CD4-positive, alpha-beta T cell treated with Interleukin-6 at 100 ng/mL for 8 hours (primary cell): Measurements from ENCODE around the gene KCNT1.

Experiments
- DNase-seq: peaks from one replicate; pipeline ENCODE4 v3.0.0-alpha.2; 2020; ENCODE audit warnings: mixed read lengths, low spot score

The KCNT1 gene

DNA sequence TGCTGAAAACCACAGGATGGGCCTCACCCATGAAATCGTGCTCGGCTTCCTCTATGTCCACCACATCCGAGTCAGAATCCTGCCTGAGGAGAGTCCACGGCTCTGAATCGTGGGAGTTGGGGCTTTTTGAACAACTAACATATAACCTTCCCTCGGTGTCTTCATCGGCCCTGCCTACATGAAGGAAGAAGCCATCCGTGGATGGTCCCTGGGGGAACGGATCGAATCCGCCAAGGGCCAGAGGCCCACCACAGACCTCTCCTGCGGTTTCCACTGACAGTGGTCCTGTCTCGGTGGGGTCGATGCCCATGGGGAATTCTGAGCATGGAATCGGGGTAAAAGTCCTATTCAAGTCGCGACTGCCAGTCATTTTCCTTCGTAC, 120.4 kb downstream of the KCNT1 start:
- DNase-seq, result no peak

DNA sequence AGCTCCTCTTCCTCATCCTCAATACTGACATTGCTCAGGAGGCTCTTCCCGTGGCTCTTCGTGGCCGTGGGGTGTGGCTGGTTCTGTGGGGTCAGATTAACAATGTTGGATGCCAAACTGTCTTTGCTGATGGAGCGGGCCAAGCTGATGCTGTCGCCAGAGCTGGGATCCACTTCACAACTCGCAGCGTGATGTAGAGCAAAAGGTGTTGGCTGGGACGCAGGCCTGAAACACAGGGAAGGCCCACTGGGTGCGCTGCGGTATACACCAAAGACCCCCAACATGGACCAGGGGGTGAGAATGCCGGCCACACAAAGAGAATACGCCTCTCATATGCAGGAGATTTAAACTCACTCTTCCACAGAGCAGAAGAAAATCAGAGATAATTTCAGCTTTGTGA, 121.1 kb downstream of the KCNT1 start:
- no peak for DNase-seq

DNA sequence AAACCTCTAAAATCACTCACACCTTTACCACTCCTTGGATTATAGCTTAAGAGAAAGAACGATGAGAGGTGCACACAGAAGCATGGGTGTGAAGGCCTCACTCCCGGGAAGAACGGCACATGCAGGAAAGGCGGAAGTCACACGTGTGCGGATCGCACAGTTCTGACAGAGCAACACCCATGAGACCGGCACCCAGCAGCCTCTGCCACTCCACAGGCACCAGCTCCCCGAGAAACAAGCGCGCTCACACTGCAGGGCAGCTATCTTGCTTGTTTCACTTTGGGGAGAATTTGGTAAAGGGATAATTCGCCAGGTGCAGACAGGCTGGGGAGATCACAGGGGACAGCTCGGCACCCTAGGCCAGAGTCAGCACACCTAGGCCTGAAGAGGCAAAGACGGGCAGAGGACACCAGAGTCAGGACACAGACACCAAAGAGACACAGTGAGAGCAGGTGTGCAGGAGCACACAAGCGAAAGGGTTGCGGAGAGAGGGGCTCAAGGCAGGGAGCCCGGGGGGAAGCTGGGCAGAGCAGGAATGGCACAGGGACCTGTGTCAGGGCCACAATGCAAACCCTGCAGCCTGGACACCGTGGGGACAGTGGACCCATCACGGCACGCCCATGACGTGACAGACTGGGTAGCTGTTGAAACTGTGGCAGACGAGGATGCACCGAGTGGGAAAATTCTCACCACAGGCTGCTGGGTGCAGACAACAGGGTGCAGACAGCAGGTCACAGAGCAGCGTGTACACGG, 123.6 kb downstream of the KCNT1 start:
- DNase-seq, result no peak

DNA sequence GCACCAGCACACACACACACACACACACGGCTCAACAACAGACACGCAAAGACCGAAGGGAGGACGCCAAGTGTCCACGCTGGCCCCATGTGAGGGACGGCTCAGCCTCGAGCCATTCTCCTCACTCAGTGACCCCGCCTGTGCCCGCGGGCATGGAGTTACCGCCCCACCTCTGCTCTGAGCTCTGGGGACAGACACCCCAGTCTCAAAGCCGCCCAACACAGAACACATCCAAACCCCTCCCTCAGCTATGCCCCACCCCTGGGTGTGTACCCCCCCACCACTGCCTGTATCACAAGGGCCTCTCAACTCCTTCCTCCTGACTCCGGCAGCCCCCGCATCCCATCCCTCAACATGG, 124.2 kb downstream of the KCNT1 start:
- DNase-seq, result no peak

DNA sequence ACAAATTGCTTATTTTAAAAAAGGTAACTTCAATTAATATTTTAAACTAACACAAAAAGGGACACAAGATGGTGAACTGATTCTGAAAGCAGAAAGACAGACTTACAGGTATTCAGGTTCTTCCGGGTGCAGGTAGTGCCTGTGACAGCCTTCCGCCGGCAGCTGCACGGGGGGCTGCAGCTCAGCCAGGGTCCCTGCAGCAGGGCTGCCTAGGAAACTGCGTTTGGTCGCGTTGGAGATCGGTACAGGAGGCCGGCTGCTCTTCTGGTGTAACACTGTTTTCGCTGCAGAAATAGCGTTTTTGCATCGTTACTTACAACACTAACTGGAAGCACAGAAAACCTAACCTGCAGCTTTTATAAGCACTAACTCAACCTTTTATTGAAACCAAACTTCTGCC, 125.3 kb downstream of the KCNT1 start:
- no peak for DNase-seq

DNA sequence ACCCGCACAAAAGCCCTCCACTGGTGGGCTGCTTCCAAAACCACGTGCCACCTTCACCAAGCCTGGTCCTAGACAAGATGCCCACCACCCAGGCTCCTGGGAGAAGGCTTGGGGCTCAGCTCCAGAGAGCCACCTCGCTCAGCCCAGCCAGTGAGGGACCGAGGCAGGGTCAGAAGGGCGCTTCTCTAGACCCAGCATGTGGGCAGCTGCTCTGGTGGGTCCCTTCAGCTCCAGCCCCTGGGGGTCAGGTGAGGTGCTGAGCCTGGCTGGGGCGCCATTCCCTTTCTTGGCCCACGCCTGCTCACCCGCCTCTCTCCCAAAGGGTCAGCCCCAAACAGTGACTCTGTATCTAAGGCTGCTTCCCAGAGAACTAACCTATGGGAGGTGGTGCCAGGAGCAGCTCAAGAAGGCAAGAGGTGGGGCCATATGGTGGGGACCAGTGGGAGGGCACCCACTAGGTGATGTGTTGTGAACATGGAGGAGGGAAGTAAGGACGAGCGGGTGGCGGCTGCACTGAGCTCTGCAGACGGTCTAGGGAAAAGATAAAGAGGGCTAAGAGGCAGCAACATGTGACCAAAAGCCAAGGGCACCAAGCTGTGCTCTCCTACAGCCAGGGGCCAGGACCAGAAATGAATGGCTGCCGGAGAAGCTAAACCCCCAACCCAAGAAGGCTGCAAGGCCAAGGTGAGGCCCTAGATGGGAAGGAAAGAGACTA, 126.0 kb downstream of the KCNT1 start:
- DNase-seq, result no peak

DNA sequence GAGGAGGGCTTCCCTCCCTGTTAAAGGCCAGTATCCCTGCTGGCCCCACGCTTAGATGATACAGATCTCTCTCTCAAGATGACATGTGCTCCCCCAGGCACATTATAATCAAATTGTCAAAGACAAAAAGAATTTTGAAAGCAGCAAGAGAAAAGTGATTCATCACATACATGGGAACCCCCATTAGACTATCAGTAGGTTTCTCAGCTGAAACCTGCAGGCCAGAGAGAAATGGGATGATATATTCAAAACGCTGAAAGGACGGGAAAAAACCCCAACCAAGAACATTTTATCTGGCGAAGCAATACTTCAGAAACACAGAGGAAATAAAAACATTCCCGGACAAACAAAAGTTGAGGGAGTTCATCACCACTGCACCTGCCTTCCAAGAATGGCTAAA, 126.7 kb downstream of the KCNT1 start:
- DNase-seq, result no peak

DNA sequence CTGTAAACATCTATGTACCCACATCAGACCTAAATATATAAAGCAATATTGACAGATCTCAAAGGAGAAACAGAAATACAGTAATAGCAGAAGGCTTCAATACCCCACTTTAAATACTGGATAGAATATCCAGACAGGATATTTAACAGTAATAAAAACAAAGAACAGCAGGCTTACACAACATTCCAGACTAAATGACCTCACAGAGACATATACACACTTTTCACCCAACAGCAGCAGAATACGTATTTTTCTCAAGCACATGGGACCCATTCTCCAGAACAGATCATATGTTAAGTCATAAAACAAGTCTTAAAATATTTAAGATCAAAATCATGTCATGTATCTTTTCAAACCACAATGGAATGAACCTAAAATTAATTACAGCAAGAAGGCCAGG, 128.5 kb downstream of the KCNT1 start:
- no peak for DNase-seq

DNA sequence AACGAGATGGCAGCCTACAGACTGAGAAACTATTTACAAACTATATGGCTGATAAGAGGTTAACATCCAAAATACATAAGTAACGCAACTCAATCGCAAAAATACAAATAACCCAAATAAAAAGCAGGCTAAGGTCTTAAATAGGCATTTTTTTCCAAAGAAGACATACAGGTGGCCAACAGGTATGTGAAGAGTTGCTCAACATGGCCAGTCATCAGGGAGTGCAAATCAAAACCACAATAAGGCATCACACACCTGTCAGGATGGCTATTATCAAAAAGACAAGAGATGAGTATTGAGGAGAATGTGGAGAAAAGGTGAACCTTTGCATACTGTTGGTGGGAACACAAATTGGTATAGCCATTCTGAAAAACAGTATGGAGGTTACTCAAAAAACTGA, 131.9 kb downstream of the KCNT1 start:
- no peak for DNase-seq

DNA sequence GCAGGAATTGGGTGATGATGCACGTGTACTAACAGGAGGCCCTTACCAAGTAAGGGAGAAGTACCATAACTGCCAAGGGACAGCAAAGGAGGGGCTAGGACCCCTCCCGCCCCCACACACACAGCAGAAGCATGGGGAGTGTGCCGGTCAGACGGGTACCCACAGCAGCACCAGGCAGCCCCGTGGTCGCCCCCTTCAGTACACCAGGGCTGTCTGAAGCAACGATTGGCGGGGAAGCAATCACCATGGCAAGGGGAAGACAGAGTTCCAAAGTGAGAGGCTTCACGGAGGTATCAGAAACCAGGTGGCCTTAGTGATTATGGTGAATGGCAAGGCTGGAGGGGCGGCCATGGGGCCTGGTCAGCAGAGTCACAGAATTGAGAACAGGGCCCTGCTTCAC, 133.1 kb downstream of the KCNT1 start:
- no peak for DNase-seq

DNA sequence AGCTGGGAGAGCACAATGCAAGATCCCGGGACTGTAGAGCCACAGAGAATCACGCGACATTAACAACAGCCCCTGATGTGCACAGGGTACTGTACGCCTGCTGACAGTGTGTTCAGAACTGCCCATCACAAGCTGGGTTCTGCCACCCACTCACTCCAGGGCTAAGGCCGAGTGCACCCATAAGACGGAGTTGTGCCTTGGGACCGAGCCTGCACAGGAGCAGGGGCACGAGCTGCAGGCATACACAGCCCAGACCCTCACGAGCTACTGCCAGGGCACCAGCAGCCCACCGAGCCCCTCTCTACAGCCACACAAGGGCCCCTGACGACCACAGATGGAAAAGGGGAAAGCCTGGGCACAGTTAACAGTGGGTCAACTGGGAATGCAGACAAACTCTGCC, 137.5 kb downstream of the KCNT1 start:
- DNase-seq, result no peak

DNA sequence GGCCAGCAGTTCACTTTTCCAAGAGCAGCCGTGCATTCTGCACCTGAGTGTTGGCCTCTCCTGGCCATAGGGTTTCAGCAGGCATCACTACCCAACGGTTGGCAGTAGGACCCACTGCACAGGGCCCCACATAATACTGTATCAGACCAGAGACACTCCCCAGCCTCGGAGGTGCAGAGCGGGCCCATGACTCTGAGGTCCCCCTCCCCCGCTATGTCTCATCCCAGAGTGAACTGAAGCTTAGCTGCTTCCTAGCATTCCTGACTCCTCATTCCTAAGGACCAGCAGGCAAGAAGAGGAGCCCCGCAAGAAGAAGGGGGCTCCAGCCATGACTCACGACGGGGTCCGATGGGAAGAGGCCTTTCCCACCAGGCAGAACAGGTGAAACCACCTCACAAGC, 138.1 kb downstream of the KCNT1 start:
- no peak for DNase-seq

DNA sequence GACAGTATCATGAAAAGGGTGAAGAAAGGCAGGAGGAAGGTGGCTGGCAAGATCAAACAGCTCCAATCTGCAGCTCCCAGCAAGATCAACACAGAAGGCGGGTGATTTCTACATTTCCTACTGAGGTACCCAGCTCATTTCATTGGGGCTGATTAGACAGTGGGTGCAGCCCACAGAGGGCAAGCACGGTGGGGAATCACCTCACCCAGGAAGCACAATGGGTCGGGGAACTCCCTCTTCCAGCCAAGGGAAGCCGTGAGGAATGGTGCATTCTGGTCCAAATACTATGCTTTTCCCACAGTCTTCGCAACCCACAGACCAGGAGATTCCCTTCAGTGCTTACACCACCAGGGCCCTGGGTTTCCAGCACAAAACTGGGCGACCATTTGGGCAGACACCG, 138.6 kb downstream of the KCNT1 start:
- no peak for DNase-seq
